Gastrocnemius medialis (tissue), 4 donors: Measurements from ENCODE around the gene ZSWIM4. TPM values are rescaled to one million over a fixed set of nuclear protein-coding genes. Genes with fewer than 3 reads are reported as not detected.
A peak's percentile ranks its signal among the peaks of the same experiment; 100 is the strongest.

Experiments used
- ATAC-seq, 2 donors: fragments of 150-250 bp; one replicate each; pipeline ENCODE4 v1.9.1; 2016
- DNase-seq, 2 donors: peaks; one replicate each; pipeline ENCODE4 v3.0.0-alpha.2; 2019
- H3K27ac ChIP-seq, 4 donors: fragments of 200-600 bp; sonication (generic); 1 replicate in 1 of 4; 2 replicates in 3 of 4; pipeline ENCODE4 v1.5.1; 2016 to 2018; ENCODE audit warnings: mild to moderate bottlenecking in 2 of 4, moderate library complexity in 1 of 4
- H3K27me3 ChIP-seq, 3 donors: fragments of 200-600 bp; sonication (generic) in 2 of 3; 1 replicate in 1 of 3; 2 replicates in 2 of 3; pipeline versions ENCODE4 v1.5.1 to v1.6.0; 2016 to 2019; ENCODE audit warnings: mild to moderate bottlenecking in 1 of 3, moderate library complexity in 1 of 3
- H3K36me3 ChIP-seq, 2 donors: fragments of 200-600 bp; sonication (generic) in 1 of 2; one replicate each; pipeline ENCODE4 v1.5.1; 2017 to 2018
- H3K4me1 ChIP-seq, 2 donors: fragments of 200-600 bp; sonication (generic) in 1 of 2; one replicate each; pipeline ENCODE4 v1.5.1; 2016 to 2017; ENCODE audit warnings: mild to moderate bottlenecking in 2 of 2
- H3K4me3 ChIP-seq, 4 donors: fragments of 200-600 bp; sonication (generic) in 3 of 4; 1 replicate in 1 of 4; 2 replicates in 3 of 4; pipeline ENCODE4 v1.5.1; 2016 to 2019; ENCODE audit warnings: mild to moderate bottlenecking in 2 of 4
- H3K9me3 ChIP-seq, 3 donors: fragments of 200-600 bp; sonication (generic) in 2 of 3; 1 replicate in 1 of 3; 2 replicates in 2 of 3; pipeline ENCODE4 v1.5.1; 2016 to 2019
- POLR2A ChIP-seq, 2 donors: fragments of 450-650 bp; IDR thresholded peaks; one replicate each; pipeline ENCODE4 v1.6.1; 2017; ENCODE audit warnings: antibody characterized with exemption in 2 of 2, mild to moderate bottlenecking in 2 of 2, moderate library complexity in 2 of 2
- in situ Hi-C, 4 donors: fragments of 200-750 bp; cut with MboI; loops; one replicate each; pipeline versions ENCODE4 v1.15.0 to v1.8.0; 2017; ENCODE audit warnings: low sequenced_read_pairs in 4 of 4
- intact Hi-C: fragments of 100-400 bp; cut with DNase I; formaldehyde crosslinking; loops from one replicate; pipeline ENCODE4 v1.15.1; 2023; ENCODE audit warnings: low total_unique reads
- total RNA-seq, 4 donors: library from RNA; depleted of rRNA; stranded (reverse); fragments of >200 nt; gene quantifications; one replicate each; pipeline versions ENCODE4 v1.1.0 to v1.2.3, GENCODE V29; 2016
- TF ChIP-seq, protein P1 (sequence below), 5 experiments: fragments of 450-650 bp in 3 of 5; fragments of 200-600 bp in 2 of 5; sonication (generic) in 2 of 5; IDR thresholded peaks in 4 of 5; conservative IDR thresholded peaks in 1 of 5; 1 replicate in 4 of 5; 2 replicates in 1 of 5; pipeline ENCODE4 v1.5.1; 2016 to 2019; ENCODE audit warnings: antibody characterized with exemption in 5 of 5, mild to moderate bottlenecking in 3 of 5, moderate library complexity in 3 of 5

The ZSWIM4 gene
- total RNA-seq, 4 donors from 2014 or later: 3.9 to 6.3 (median 5.0) TPM

DNA sequence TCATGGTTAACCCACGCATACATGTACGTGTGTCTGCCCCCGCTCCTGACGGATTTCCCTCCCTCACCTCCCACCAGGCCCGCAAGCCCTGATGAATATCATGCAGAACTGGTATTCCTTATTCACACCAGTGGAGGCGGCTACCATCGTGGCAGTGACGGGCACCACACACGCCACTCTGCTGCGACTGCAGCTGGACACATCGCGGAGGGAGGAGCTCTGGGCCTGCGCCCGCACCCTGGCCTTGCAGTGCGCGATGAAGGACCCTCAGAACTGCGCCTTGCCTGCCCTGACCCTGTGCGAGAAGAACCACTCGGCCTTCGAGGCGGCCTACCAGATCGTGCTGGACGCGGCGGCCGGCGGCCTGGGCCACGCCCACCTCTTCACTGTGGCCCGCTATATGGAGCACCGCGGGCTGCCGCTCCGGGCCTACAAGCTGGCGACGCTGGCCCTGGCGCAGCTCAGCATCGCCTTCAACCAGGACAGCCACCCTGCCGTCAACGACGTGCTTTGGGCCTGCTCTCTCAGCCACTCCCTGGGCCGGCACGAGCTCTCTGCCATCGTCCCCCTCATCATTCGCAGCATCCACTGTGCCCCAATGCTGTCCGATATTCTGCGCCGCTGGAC is 35.0 kb downstream of the ZSWIM4 start:
- TF ChIP-seq, protein P1, sequence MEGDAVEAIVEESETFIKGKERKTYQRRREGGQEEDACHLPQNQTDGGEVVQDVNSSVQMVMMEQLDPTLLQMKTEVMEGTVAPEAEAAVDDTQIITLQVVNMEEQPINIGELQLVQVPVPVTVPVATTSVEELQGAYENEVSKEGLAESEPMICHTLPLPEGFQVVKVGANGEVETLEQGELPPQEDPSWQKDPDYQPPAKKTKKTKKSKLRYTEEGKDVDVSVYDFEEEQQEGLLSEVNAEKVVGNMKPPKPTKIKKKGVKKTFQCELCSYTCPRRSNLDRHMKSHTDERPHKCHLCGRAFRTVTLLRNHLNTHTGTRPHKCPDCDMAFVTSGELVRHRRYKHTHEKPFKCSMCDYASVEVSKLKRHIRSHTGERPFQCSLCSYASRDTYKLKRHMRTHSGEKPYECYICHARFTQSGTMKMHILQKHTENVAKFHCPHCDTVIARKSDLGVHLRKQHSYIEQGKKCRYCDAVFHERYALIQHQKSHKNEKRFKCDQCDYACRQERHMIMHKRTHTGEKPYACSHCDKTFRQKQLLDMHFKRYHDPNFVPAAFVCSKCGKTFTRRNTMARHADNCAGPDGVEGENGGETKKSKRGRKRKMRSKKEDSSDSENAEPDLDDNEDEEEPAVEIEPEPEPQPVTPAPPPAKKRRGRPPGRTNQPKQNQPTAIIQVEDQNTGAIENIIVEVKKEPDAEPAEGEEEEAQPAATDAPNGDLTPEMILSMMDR (IDR thresholded peaks at IDR 0.05 in 4 of 5, conservative IDR thresholded peaks at IDR 0.05 in 1 of 5): no peak
- no peak for TF ChIP-seq POLR2A (IDR thresholded peaks at IDR 0.05)
- no peak for ATAC-seq
- no peaks in the 10 kb centered on the region for H3K9me3 ChIP-seq
- intact Hi-C loops: no loop called here
- peaks cover 10 to 22% of the 10 kb centered on the region in 2 donors for H3K4me1 ChIP-seq
- H3K36me3 ChIP-seq: peaks cover 0 to 5% of the 10 kb centered on the region in 2 donors
- no peak for DNase-seq
- H3K27me3 ChIP-seq: no peaks in the 10 kb centered on the region
- no peak overlapping the region for H3K4me3 ChIP-seq
- H3K27ac ChIP-seq: no peak overlapping the region
- in situ Hi-C loops: no loop called here

- Histone ChIP-seq H3K27me3 (no peaks in the 10 kb centered on the region), H3K36me3 (peaks cover 0 to 8% of the 10 kb centered on the region in 2 donors), H3K27ac (no peak overlapping the region), H3K4me1 (peaks cover 17 to 29% of the 10 kb centered on the region in 2 donors), H3K4me3 (no peak overlapping the region), H3K9me3 (no peaks in the 10 kb centered on the region)
- no peak for ATAC-seq
- in situ Hi-C loops (no loop called here), intact Hi-C loops (no loop called here)
- TF ChIP-seq, protein P1 (IDR thresholded peaks at IDR 0.05 in 4 of 5, conservative IDR thresholded peaks at IDR 0.05 in 1 of 5): no peak
- no peak for TF ChIP-seq POLR2A (IDR thresholded peaks at IDR 0.05)
- DNase-seq: no peak
Observed at GRCh38 chr19:13830741-13831536, 35.7 kb downstream of the ZSWIM4 start.

DNA sequence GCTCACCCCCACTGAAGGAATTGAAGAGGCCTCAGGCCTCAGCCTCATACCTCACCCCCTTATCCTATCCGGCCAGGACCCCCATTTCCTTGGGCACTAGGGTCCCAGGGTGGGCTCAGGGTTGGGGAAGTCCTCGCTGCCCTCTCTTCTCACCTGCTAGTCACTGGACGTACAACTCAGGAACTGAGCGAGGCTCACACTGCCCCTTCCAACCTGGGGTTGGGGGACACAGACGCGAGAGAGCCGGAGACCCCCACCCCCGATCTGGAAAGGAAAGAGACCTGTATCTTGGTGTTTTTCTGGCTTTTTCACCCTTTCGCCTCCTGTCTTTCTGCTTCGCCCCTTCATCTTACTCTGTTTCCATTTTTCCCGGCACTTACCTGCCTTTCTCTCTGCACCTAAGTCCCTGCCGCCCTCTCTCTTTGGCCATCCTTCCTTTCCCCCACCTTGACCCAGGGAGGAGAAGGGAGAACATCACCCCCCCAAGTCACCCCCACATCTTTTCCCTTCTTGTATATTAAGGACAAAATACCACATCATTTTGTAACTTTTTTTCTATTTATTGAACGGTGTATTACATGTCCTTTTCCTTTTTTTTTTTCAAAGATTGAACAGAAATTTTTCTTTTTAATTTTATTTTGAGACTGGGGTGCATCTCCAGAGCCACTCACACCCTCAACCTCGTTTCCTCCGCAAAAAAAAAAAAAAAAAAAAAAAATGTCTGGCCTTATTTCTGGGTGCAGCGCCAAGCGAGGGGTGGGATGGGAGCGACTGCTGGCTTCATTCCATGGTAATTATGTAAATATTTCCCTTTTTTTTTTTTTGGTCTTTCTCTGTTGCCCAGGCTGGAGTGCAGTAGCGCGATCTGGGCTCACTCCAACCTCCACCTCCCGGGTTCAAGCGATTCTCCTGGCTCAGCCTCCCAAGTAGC is 36.6 kb downstream of the ZSWIM4 start:
- Histone ChIP-seq H3K36me3 (peaks cover 0 to 16% of the 10 kb centered on the region in 2 donors), H3K9me3 (no peaks in the 10 kb centered on the region), H3K27me3 (no peaks in the 10 kb centered on the region), H3K4me1 (peaks cover 25 to 37% of the 10 kb centered on the region in 2 donors), H3K4me3 (no peak overlapping the region), H3K27ac (peak overlapping the region in 1 of 4 donors; percentile 99)
- in situ Hi-C loops: no loop called here
- DNase-seq: no peak
- no peak for TF ChIP-seq POLR2A (IDR thresholded peaks at IDR 0.05)
- TF ChIP-seq, protein P1 (IDR thresholded peaks at IDR 0.05 in 4 of 5, conservative IDR thresholded peaks at IDR 0.05 in 1 of 5): no peak
- ATAC-seq: no peak
- intact Hi-C loops: loop anchor here (2.0 kb wide), 1 partner anchor 37 kb away; the partner anchor contains the start of gene ZSWIM4

GRCh38 chr19:13833330-13834243 is 38.3 kb downstream of the ZSWIM4 start:
- Histone ChIP-seq H3K9me3 (no peaks in the 10 kb centered on the region), H3K4me1 (peaks cover 43 to 55% of the 10 kb centered on the region in 2 donors), H3K4me3 (peak overlapping the region; percentile 14 to 40 (median 19)), H3K27ac (peak overlapping the region; percentile 96 to 100 (median 98)), H3K27me3 (no peaks in the 10 kb centered on the region), H3K36me3 (peaks cover 0 to 16% of the 10 kb centered on the region in 2 donors)
- peak; percentile 91 to 96 for DNase-seq
- intact Hi-C loops (loop anchor here (2.0 kb wide), 2 partner anchors 17 to 39 kb away; partner anchors contain the start of gene ZSWIM4), in situ Hi-C loops (no loop called here)
- peak in 1 of 2 donors; percentile 41 for TF ChIP-seq POLR2A (IDR thresholded peaks at IDR 0.05)
- TF ChIP-seq, protein P1 (IDR thresholded peaks at IDR 0.05 in 4 of 5, conservative IDR thresholded peaks at IDR 0.05 in 1 of 5): peak; percentile 39 to 62 (median 45)
- peak; percentile 75 to 81 for ATAC-seq
